Mesenchymal stem cell (in vitro differentiated cells and primary cell): ENCODE measurements around the gene C11orf52. TPM values are rescaled to one million over a fixed set of nuclear protein-coding genes. Genes with fewer than 3 reads are reported as not detected.

Source experiments
- DNase-seq: peaks from one replicate; pipeline ENCODE4 v3.0.0-alpha.2; 2013
- H2AFZ ChIP-seq: one replicate; pipeline ENCODE4 v1.6.1; 2013; ENCODE audit warnings: low read depth, mild to moderate bottlenecking, control low read depth, inconsistent platforms, low read length, moderate library complexity
- H2AK5ac ChIP-seq: 2 replicates; pipeline ENCODE4 v1.6.1; 2013; ENCODE audit warnings: low read length, moderate library complexity, mild to moderate bottlenecking, inconsistent platforms; ENCODE audit not compliant: severe bottlenecking
- H2BK120ac ChIP-seq: one replicate; pipeline ENCODE4 v1.6.1; 2013; ENCODE audit warnings: low read depth, mild to moderate bottlenecking, inconsistent platforms, low read length, moderate library complexity
- H2BK12ac ChIP-seq, 2 experiments: one replicate each; pipeline ENCODE4 v1.6.1; 2013; ENCODE audit warnings: inconsistent platforms in 2 of 2, low read length in 2 of 2, mild to moderate bottlenecking in 2 of 2, moderate library complexity in 2 of 2, control low read depth in 1 of 2
- H2BK15ac ChIP-seq: one replicate; pipeline ENCODE4 v1.6.1; 2013; ENCODE audit warnings: mild to moderate bottlenecking, low read depth, inconsistent platforms; ENCODE audit not compliant: poor library complexity, severe bottlenecking
- H2BK5ac ChIP-seq: 2 replicates; pipeline ENCODE4 v1.6.1; 2013; ENCODE audit warnings: low read depth, mild to moderate bottlenecking, low read length, control low read depth, inconsistent platforms; ENCODE audit not compliant: poor library complexity, severe bottlenecking
- H3K14ac ChIP-seq, 2 experiments: one replicate each; pipeline ENCODE4 v1.6.1; 2013; ENCODE audit warnings: inconsistent platforms in 2 of 2, low read length in 2 of 2, control low read depth in 1 of 2, mild to moderate bottlenecking in 1 of 2, moderate library complexity in 1 of 2
- H3K18ac ChIP-seq, 2 experiments: one replicate each; pipeline ENCODE4 v1.6.1; 2013; ENCODE audit warnings: inconsistent platforms in 2 of 2, low read length in 2 of 2, control low read depth in 1 of 2, low read depth in 1 of 2, mild to moderate bottlenecking in 1 of 2
- H3K23ac ChIP-seq, 2 experiments: one replicate each; pipeline ENCODE4 v1.6.1; 2013; ENCODE audit warnings: inconsistent platforms in 2 of 2, low read length in 2 of 2, mild to moderate bottlenecking in 2 of 2, moderate library complexity in 2 of 2, control low read depth in 1 of 2
- H3K27ac ChIP-seq: 2 replicates; pipeline ENCODE4 v1.5.1; 2013; ENCODE audit warnings: mild to moderate bottlenecking, moderate library complexity, low read length, control low read depth, inconsistent platforms; ENCODE audit not compliant: poor library complexity, severe bottlenecking
- H3K27me3 ChIP-seq, 2 experiments: 2 replicates each; pipeline versions ENCODE4 v1.6.1 to v1.7.0; 2013; ENCODE audit warnings: low read length in 2 of 2, mild to moderate bottlenecking in 2 of 2, moderate library complexity in 2 of 2, control low read depth in 1 of 2, inconsistent platforms in 1 of 2; ENCODE audit not compliant: control insufficient read depth in 1 of 2, insufficient read depth in 1 of 2
- H3K36me3 ChIP-seq, 2 experiments: 2 replicates each; pipeline versions ENCODE4 v1.6.1 to v1.7.0; 2013; ENCODE audit warnings: low read length in 2 of 2, control low read depth in 1 of 2, inconsistent platforms in 1 of 2, low read depth in 1 of 2, mild to moderate bottlenecking in 1 of 2; ENCODE audit not compliant: insufficient read depth in 2 of 2, control insufficient read depth in 1 of 2
- H3K4ac ChIP-seq, 2 experiments: one replicate each; pipeline ENCODE4 v1.6.1; 2013; ENCODE audit warnings: inconsistent platforms in 2 of 2, low read length in 2 of 2, mild to moderate bottlenecking in 2 of 2, moderate library complexity in 2 of 2, control low read depth in 1 of 2, low read depth in 1 of 2
- H3K4me1 ChIP-seq: 2 replicates; pipeline ENCODE4 v1.6.1; 2013; ENCODE audit warnings: low read depth, low read length, control low read depth; ENCODE audit not compliant: control insufficient read depth, insufficient read depth
- H3K4me2 ChIP-seq: 2 replicates; pipeline ENCODE4 v1.6.1; 2013; ENCODE audit warnings: low read length, mild to moderate bottlenecking, inconsistent platforms; ENCODE audit not compliant: poor library complexity, severe bottlenecking
- H3K4me3 ChIP-seq, 2 experiments: 2 replicates each; pipeline versions ENCODE4 v1.5.1 to v1.7.0; 2013; ENCODE audit warnings: low read length in 2 of 2, mild to moderate bottlenecking in 2 of 2, control low read depth in 1 of 2, low read depth in 1 of 2; ENCODE audit not compliant: insufficient read depth in 1 of 2
- H3K79me1 ChIP-seq: replicated peaks from 2 replicates; pipeline ENCODE4 v1.6.1; 2013; ENCODE audit warnings: mild to moderate bottlenecking, control low read depth, low read length, inconsistent platforms; ENCODE audit not compliant: poor library complexity, severe bottlenecking
- H3K9ac ChIP-seq: 2 replicates; pipeline ENCODE4 v1.7.0; 2013; ENCODE audit warnings: mild to moderate bottlenecking, low read length, moderate library complexity
- H3K9me3 ChIP-seq: 2 replicates; pipeline ENCODE4 v1.7.0; 2013; ENCODE audit warnings: mild to moderate bottlenecking, low read length; ENCODE audit not compliant: control insufficient read depth
- H4K8ac ChIP-seq: one replicate; pipeline ENCODE4 v1.6.1; 2013; ENCODE audit warnings: inconsistent platforms, mild to moderate bottlenecking, low read length, moderate library complexity
- H4K91ac ChIP-seq: one replicate; pipeline ENCODE4 v1.6.1; 2013; ENCODE audit warnings: mild to moderate bottlenecking, low read length, inconsistent platforms
- WGBS: methylation state at CpG from one replicate; pipeline ENCODE4 v1.1.7; 2013; ENCODE audit warnings: mixed read lengths; 5-methylcytosine and 5-hydroxymethylcytosine counted together
- polyA plus RNA-seq, 2 experiments: library from polyadenylated mRNA; stranded (reverse); fragments of 200-250 nt; gene quantifications; one replicate each; pipeline ENCODE4 v1.2.3, GENCODE V29; 2013

C11orf52 gene
- 0.41 TPM for polyA plus RNA-seq (2013, experiment 1 of 2)
- 0.30 TPM for polyA plus RNA-seq (2013, experiment 2 of 2)

- Histone ChIP-seq H2BK12ac (no peak within 1 kb of the TSS), H3K4ac (no peak within 1 kb of the TSS), H2BK5ac (no peak within 1 kb of the TSS), H3K9ac (peak within 1 kb of the TSS; percentile 8), H2AFZ (no peak within 1 kb of the TSS), H4K8ac (peak within 1 kb of the TSS; percentile 27), H3K4me1 (peaks cover 4% of the 10 kb centered on the region), H3K27me3 (no peaks in the 10 kb centered on the region), H3K36me3 (peaks cover 0 to 11% of the 10 kb centered on the region in 2 experiments), H3K79me1 (no peaks in the 10 kb centered on the region), H2BK120ac (no peak within 1 kb of the TSS), H3K4me3 (peak within 1 kb of the TSS in 1 of 2 experiments; percentile 20), H4K91ac (no peak within 1 kb of the TSS), H3K18ac (no peak within 1 kb of the TSS), H3K4me2 (peak within 1 kb of the TSS; percentile 46), H3K9me3 (no peaks in the 10 kb centered on the region), H3K14ac (no peak within 1 kb of the TSS), H2BK15ac (no peak within 1 kb of the TSS), H2AK5ac (no peak within 1 kb of the TSS), H3K23ac (no peak within 1 kb of the TSS), H3K27ac (no peak within 1 kb of the TSS)
- 65% methylated on average over 18 of the region's 19 CpGs for WGBS
- peak; percentile 31 for DNase-seq
Measured at GRCh38 chr11:111918390-111919256, at the start of gene C11orf52. TSS of gene C11orf52 (plus strand) at chr11:111918913. CDS start at chr11:111918973, 60 bp downstream.

GRCh38 chr11:111870113-111870512 is 48.6 kb upstream of the C11orf52 start:
- H2BK5ac ChIP-seq: no peak overlapping the region
- H3K27ac ChIP-seq: no peak overlapping the region
- H3K27me3 ChIP-seq: no peaks in the 10 kb centered on the region
- H3K36me3 ChIP-seq: peaks cover 7 to 40% of the 10 kb centered on the region in 2 experiments
- WGBS: 100% methylated on average over 1 of the region's 1 CpG
- no peak overlapping the region for H2BK12ac ChIP-seq
- no peak overlapping the region for H4K91ac ChIP-seq
- H3K4me1 ChIP-seq: peaks cover 3% of the 10 kb centered on the region
- H3K79me1 ChIP-seq: peaks cover 12% of the 10 kb centered on the region
- no peak overlapping the region for H3K14ac ChIP-seq
- no peak for DNase-seq
- H3K4me2 ChIP-seq: no peak overlapping the region
- H4K8ac ChIP-seq: no peak overlapping the region
- no peak overlapping the region for H2BK15ac ChIP-seq
- no peaks in the 10 kb centered on the region for H3K9me3 ChIP-seq
- H3K23ac ChIP-seq: no peak overlapping the region
- no peak overlapping the region for H2AFZ ChIP-seq
- H2AK5ac ChIP-seq: no peak overlapping the region
- H3K9ac ChIP-seq: peak overlapping the region; percentile 92
- no peak overlapping the region for H3K18ac ChIP-seq
- H3K4ac ChIP-seq: no peak overlapping the region
- H2BK120ac ChIP-seq: no peak overlapping the region
- H3K4me3 ChIP-seq: peak overlapping the region in 1 of 2 experiments; percentile 94

GRCh38 chr11:111870522-111870885 is 48.2 kb upstream of the C11orf52 start:
- no peak overlapping the region for H2BK5ac ChIP-seq
- peaks cover 3% of the 10 kb centered on the region for H3K4me1 ChIP-seq
- H3K4me2 ChIP-seq: peak overlapping the region; percentile 77
- H3K9me3 ChIP-seq: no peaks in the 10 kb centered on the region
- no peak overlapping the region for H2BK120ac ChIP-seq
- DNase-seq: no peak
- H3K14ac ChIP-seq: no peak overlapping the region
- no peak overlapping the region for H3K4ac ChIP-seq
- no peak overlapping the region for H3K18ac ChIP-seq
- no peak overlapping the region for H3K23ac ChIP-seq
- H2BK15ac ChIP-seq: no peak overlapping the region
- no peaks in the 10 kb centered on the region for H3K27me3 ChIP-seq
- H4K91ac ChIP-seq: no peak overlapping the region
- peaks cover 12% of the 10 kb centered on the region for H3K79me1 ChIP-seq
- H2BK12ac ChIP-seq: no peak overlapping the region
- H3K4me3 ChIP-seq: peak overlapping the region in 1 of 2 experiments; percentile 94
- H2AK5ac ChIP-seq: no peak overlapping the region
- peak overlapping the region; percentile 35 for H3K27ac ChIP-seq
- H3K9ac ChIP-seq: peak overlapping the region; percentile 92
- peaks cover 7 to 40% of the 10 kb centered on the region in 2 experiments for H3K36me3 ChIP-seq
- H2AFZ ChIP-seq: peak overlapping the region; percentile 97
- no peak overlapping the region for H4K8ac ChIP-seq

GRCh38 chr11:111870886-111871692 is 47.6 kb upstream of the C11orf52 start, which contains the start of gene ALG9:
TSS of gene ALG9 (minus strand) at chr11:111871581. CDS start at chr11:111871482, 99 bp downstream.
- H3K9me3 ChIP-seq: no peaks in the 10 kb centered on the region
- peak; percentile 89 for DNase-seq
- H2BK12ac ChIP-seq: peak within 1 kb of the TSS in 1 of 2 experiments; percentile 77
- no peaks in the 10 kb centered on the region for H3K27me3 ChIP-seq
- H2BK15ac ChIP-seq: no peak within 1 kb of the TSS
- peak within 1 kb of the TSS; percentile 76 to 95 for H3K4ac ChIP-seq
- WGBS: under 1% methylated on average over 50 of the region's 51 CpGs
- H2BK120ac ChIP-seq: peak within 1 kb of the TSS; percentile 2
- H4K8ac ChIP-seq: peak within 1 kb of the TSS; percentile 99
- H2AK5ac ChIP-seq: no peak within 1 kb of the TSS
- H3K23ac ChIP-seq: peak within 1 kb of the TSS in 1 of 2 experiments; percentile 85
- peak within 1 kb of the TSS; percentile 94 to 98 for H3K4me3 ChIP-seq
- H2AFZ ChIP-seq: peak within 1 kb of the TSS; percentile 97
- peaks cover 7 to 40% of the 10 kb centered on the region in 2 experiments for H3K36me3 ChIP-seq
- peak within 1 kb of the TSS; percentile 77 for H3K4me2 ChIP-seq
- H4K91ac ChIP-seq: peak within 1 kb of the TSS; percentile 94
- H3K14ac ChIP-seq: peak within 1 kb of the TSS in 1 of 2 experiments; percentile 100
- peak within 1 kb of the TSS; percentile 99 to 100 for H3K18ac ChIP-seq
- H3K9ac ChIP-seq: peak within 1 kb of the TSS; percentile 92
- peaks cover 12% of the 10 kb centered on the region for H3K79me1 ChIP-seq
- peak within 1 kb of the TSS; percentile 93 for H2BK5ac ChIP-seq
- H3K27ac ChIP-seq: peak within 1 kb of the TSS; percentile 83
- peaks cover 3% of the 10 kb centered on the region for H3K4me1 ChIP-seq
